ENCODE measurements around the gene AKT3.

DNA sequence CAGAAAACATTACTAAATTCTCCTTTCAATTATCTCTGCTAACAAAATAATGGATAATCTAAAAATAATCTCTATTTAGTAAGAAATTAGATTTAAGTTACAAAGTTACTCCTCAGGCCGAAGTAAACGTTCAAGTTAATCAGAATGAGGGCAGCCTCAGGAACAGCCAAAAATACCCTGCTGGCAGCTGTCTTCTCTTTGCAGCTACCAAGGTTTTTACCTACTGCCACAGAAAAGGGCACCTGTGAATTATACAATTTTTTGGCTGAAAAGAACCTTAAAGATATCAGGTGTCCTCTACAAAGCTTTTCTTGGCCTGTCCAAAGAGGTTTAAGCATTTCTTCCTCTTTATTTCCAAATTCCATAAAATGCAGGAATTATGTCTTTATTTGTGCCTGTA is 84.4 kb downstream of the AKT3 start:
- TF ChIP-seq EZH2 (IDR thresholded peaks at IDR 0.05; ENCODE audit: borderline replicate concordance) = no peak
- TF ChIP-seq, protein P1, sequence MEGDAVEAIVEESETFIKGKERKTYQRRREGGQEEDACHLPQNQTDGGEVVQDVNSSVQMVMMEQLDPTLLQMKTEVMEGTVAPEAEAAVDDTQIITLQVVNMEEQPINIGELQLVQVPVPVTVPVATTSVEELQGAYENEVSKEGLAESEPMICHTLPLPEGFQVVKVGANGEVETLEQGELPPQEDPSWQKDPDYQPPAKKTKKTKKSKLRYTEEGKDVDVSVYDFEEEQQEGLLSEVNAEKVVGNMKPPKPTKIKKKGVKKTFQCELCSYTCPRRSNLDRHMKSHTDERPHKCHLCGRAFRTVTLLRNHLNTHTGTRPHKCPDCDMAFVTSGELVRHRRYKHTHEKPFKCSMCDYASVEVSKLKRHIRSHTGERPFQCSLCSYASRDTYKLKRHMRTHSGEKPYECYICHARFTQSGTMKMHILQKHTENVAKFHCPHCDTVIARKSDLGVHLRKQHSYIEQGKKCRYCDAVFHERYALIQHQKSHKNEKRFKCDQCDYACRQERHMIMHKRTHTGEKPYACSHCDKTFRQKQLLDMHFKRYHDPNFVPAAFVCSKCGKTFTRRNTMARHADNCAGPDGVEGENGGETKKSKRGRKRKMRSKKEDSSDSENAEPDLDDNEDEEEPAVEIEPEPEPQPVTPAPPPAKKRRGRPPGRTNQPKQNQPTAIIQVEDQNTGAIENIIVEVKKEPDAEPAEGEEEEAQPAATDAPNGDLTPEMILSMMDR (IDR thresholded peaks at IDR 0.05; ENCODE audit: poor library complexity) = no peak
